ENCODE measurements around the gene GMPR.

GRCh38 chr6:16270178-16270794 lies 31.9 kb downstream of the GMPR start:
- TF ChIP-seq, protein P1, sequence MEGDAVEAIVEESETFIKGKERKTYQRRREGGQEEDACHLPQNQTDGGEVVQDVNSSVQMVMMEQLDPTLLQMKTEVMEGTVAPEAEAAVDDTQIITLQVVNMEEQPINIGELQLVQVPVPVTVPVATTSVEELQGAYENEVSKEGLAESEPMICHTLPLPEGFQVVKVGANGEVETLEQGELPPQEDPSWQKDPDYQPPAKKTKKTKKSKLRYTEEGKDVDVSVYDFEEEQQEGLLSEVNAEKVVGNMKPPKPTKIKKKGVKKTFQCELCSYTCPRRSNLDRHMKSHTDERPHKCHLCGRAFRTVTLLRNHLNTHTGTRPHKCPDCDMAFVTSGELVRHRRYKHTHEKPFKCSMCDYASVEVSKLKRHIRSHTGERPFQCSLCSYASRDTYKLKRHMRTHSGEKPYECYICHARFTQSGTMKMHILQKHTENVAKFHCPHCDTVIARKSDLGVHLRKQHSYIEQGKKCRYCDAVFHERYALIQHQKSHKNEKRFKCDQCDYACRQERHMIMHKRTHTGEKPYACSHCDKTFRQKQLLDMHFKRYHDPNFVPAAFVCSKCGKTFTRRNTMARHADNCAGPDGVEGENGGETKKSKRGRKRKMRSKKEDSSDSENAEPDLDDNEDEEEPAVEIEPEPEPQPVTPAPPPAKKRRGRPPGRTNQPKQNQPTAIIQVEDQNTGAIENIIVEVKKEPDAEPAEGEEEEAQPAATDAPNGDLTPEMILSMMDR (conservative IDR thresholded peaks at IDR 0.05; ENCODE audit: low read length) = no peak
- TF ChIP-seq EZH2phosphoT487 (IDR thresholded peaks at IDR 0.05; ENCODE audit: borderline replicate concordance) = no peak

All from Loucy (cell line).